Fibroblast of lung (primary cell): ENCODE data around the gene KCNT2.

Source experiments
- EZH2 ChIP-seq: IDR thresholded peaks from 2 replicates; pipeline ENCODE4 v1.5.1; 2012; ENCODE audit warnings: low read length, control low read depth, mild to moderate bottlenecking; ENCODE audit errors: missing control alignments
- TF ChIP-seq, protein P1 (sequence below), 2 donors: IDR thresholded peaks in 1 of 2; conservative IDR thresholded peaks in 1 of 2; 1 replicate in 1 of 2; 2 replicates in 1 of 2; pipeline ENCODE4 v1.5.1; 2011 to 2012; ENCODE audit warnings: low read length in 2 of 2, control low read depth in 1 of 2, inconsistent platforms in 1 of 2, low read depth in 1 of 2, mild to moderate bottlenecking in 1 of 2

DNA sequence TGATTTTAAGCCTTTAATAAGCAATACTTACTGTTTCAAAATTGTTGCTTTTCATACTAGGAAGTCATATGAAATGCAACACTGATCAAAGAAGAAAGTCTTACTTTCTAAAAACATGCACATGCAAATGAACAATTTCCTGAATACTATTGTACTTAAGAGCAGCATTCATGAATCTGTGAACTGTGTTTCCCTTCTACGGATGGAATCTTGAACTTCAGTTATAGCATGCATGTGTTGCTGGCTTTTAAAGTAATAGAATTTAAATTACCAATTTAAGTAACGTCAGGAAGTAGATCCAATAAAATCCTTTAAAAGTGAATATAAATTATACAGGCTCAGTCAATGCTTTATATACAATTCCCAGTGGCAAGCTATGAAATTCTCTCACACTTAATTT lies 348.9 kb downstream of the KCNT2 start:
- TF ChIP-seq, protein P1, sequence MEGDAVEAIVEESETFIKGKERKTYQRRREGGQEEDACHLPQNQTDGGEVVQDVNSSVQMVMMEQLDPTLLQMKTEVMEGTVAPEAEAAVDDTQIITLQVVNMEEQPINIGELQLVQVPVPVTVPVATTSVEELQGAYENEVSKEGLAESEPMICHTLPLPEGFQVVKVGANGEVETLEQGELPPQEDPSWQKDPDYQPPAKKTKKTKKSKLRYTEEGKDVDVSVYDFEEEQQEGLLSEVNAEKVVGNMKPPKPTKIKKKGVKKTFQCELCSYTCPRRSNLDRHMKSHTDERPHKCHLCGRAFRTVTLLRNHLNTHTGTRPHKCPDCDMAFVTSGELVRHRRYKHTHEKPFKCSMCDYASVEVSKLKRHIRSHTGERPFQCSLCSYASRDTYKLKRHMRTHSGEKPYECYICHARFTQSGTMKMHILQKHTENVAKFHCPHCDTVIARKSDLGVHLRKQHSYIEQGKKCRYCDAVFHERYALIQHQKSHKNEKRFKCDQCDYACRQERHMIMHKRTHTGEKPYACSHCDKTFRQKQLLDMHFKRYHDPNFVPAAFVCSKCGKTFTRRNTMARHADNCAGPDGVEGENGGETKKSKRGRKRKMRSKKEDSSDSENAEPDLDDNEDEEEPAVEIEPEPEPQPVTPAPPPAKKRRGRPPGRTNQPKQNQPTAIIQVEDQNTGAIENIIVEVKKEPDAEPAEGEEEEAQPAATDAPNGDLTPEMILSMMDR (conservative IDR thresholded peaks at IDR 0.05 in 1 of 2, IDR thresholded peaks at IDR 0.05 in 1 of 2; ENCODE audit: low read depth in 1 of 2, low read length in 2 of 2): no peak
- no peak for TF ChIP-seq EZH2
